ENCODE results near the gene CWC22. TPM values are rescaled to one million over a fixed set of nuclear protein-coding genes. Genes with fewer than 3 reads are reported as not detected.

CWC22 gene
- total RNA-seq, 4 donors from 2014 or later = 20.3 to 27.9 (median 25.5) TPM

GRCh38 chr2:179995741-179996515, 11.2 kb downstream of the CWC22 start:
- TF ChIP-seq EP300 (IDR thresholded peaks at IDR 0.05) (no peak), CTCF (IDR thresholded peaks at IDR 0.05) (no peak), POLR2AphosphoS5 (IDR thresholded peaks at IDR 0.05) (no peak), POLR2A (IDR thresholded peaks at IDR 0.05; ENCODE audit: low read depth) (no peak)
- no peaks in the 10 kb centered on the region for H3K27me3 ChIP-seq
- no peak overlapping the region for H3K27ac ChIP-seq (replicated peaks in 1 of 4)
- intact Hi-C loops (cut with DNase I) = no loop called here
- H3K9me3 ChIP-seq = no peaks in the 10 kb centered on the region
- DNase-seq (ENCODE audit: extremely low spot score) = no peak
- H3K4me1 ChIP-seq = peaks cover 4 to 17% (median 10%) of the 10 kb centered on the region in 4 donors
- 86% methylated on average over 4 of the region's 4 CpGs for whole genome bisulfite sequencing
- H3K4me3 ChIP-seq = no peak overlapping the region
- H3K36me3 ChIP-seq = peaks cover 12 to 23% (median 14%) of the 10 kb centered on the region in 4 donors

- H3K36me3 ChIP-seq = peaks cover 22 to 58% (median 33%) of the 10 kb centered on the region in 4 donors
- H3K4me1 ChIP-seq = peaks cover 0 to 11% (median 6%) of the 10 kb centered on the region in 4 donors
- no peaks in the 10 kb centered on the region for H3K9me3 ChIP-seq
- no peak for TF ChIP-seq POLR2A (IDR thresholded peaks at IDR 0.05; ENCODE audit: low read depth)
- no peak for TF ChIP-seq POLR2AphosphoS5 (IDR thresholded peaks at IDR 0.05)
- TF ChIP-seq CTCF (IDR thresholded peaks at IDR 0.05) = no peak
- no peak for TF ChIP-seq EP300 (IDR thresholded peaks at IDR 0.05)
- DNase-seq (ENCODE audit: extremely low spot score) = no peak
- intact Hi-C loops (cut with DNase I) = no loop called here
- H3K4me3 ChIP-seq = no peak overlapping the region
- H3K27ac ChIP-seq (replicated peaks in 1 of 4) = no peak overlapping the region
- WGBS = 89% methylated on average over 4 of the region's 4 CpGs
- no peaks in the 10 kb centered on the region for H3K27me3 ChIP-seq
These were observed 15.8 kb downstream of the CWC22 start for GRCh38 chr2:179991344-179991743.

- DNase-seq (ENCODE audit: extremely low spot score) = no peak
- 76% methylated on average over 5 of the region's 5 CpGs for WGBS
- peaks cover 0 to 10% (median 6%) of the 10 kb centered on the region in 4 donors for H3K4me1 ChIP-seq
- H3K27ac ChIP-seq (replicated peaks in 1 of 4) = no peak overlapping the region
- H3K36me3 ChIP-seq = peaks cover 22 to 63% (median 35%) of the 10 kb centered on the region in 4 donors
- intact Hi-C loops (cut with DNase I) = no loop called here
- no peaks in the 10 kb centered on the region for H3K27me3 ChIP-seq
- H3K4me3 ChIP-seq = no peak overlapping the region
- TF ChIP-seq CTCF (IDR thresholded peaks at IDR 0.05) = no peak
- TF ChIP-seq POLR2A (IDR thresholded peaks at IDR 0.05; ENCODE audit: low read depth) = no peak
- no peak for TF ChIP-seq EP300 (IDR thresholded peaks at IDR 0.05)
- no peak for TF ChIP-seq POLR2AphosphoS5 (IDR thresholded peaks at IDR 0.05)
- H3K9me3 ChIP-seq = no peaks in the 10 kb centered on the region
These were observed 16.3 kb downstream of the CWC22 start for GRCh38 chr2:179990676-179991317.

- no peak for DNase-seq (ENCODE audit: extremely low spot score)
- intact Hi-C loops (cut with DNase I) = no loop called here
- TF ChIP-seq EP300 (IDR thresholded peaks at IDR 0.05) (no peak), CTCF (IDR thresholded peaks at IDR 0.05) (no peak), POLR2AphosphoS5 (IDR thresholded peaks at IDR 0.05) (no peak), POLR2A (IDR thresholded peaks at IDR 0.05; ENCODE audit: low read depth) (no peak)
- no peaks in the 10 kb centered on the region for H3K27me3 ChIP-seq
- H3K36me3 ChIP-seq = peaks cover 27 to 87% (median 53%) of the 10 kb centered on the region in 4 donors
- 90% methylated on average over 1 of the region's 1 CpG for WGBS
- no peak overlapping the region for H3K27ac ChIP-seq (replicated peaks in 1 of 4)
- H3K4me3 ChIP-seq = no peak overlapping the region
- peaks cover 0 to 6% (median 0%) of the 10 kb centered on the region in 4 donors for H3K4me1 ChIP-seq
- no peaks in the 10 kb centered on the region for H3K9me3 ChIP-seq
These were observed 19.2 kb downstream of the CWC22 start for GRCh38 chr2:179987916-179988315.

Measured in esophagus muscularis mucosa (tissue), 4 donors.